Measurements from ENCODE around the gene SHROOM3. TPM values are rescaled to one million over a fixed set of nuclear protein-coding genes. Genes with fewer than 3 reads are reported as not detected.

Gene SHROOM3
- total and polyA plus RNA-seq, 2 donors (not counting 3 experiments of a cell fraction or from before 2014, with no cell fraction given): 2.7 to 6.7 TPM

DNA sequence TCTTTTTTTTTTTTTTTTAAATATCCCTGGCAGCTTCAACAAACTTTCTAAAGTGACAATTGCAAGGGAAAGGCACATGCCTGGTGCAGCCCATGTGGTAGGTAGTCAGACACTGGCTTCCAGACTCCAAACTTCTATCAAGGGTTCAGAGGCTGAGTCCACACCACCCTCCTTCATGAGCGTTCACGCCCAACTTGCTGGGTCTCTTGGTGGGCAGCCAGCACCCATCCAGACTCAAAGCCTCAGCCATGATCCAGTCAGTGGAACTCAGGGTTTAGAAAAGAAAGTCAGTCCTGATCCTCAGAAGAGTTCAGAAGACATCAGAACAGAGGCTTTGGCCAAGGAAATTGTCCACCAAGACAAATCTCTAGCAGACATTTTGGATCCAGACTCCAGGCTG is 321.4 kb downstream of the SHROOM3 start:
- intact Hi-C loops (cut with micrococcal nuclease): no loop called here
- DNase-seq (ENCODE audit: low read depth, low spot score) (no peak), FAIRE-seq (no peak)
- Histone ChIP-seq H3K9me3 (replicated peaks; ENCODE audit: control insufficient read depth, insufficient read depth, low read length) (no peaks in the 10 kb centered on the region), H3K9ac (replicated peaks; ENCODE audit: extremely low read depth, insufficient read depth, low read length) (no peak overlapping the region), H3K79me2 (ENCODE audit: control insufficient read depth, insufficient read depth, low read length) (no peaks in the 10 kb centered on the region), H3K4me2 (ENCODE audit: insufficient read depth, low read length) (no peak overlapping the region), H4K20me1 (replicated peaks; ENCODE audit: control insufficient read depth, extremely low read depth, insufficient read depth, low read length) (no peaks in the 10 kb centered on the region), H2AFZ (ENCODE audit: low read depth, low read length) (no peak overlapping the region), H3K4me1 (ENCODE audit: control insufficient read depth, extremely low read depth, insufficient read depth, low read length) (peaks cover 28% of the 10 kb centered on the region), H3K27me3 (ENCODE audit: control insufficient read depth in 2 of 2, insufficient read depth in 2 of 2, low read length in 2 of 2) (no peaks in the 10 kb centered on the region), H3K9me1 (replicated peaks; ENCODE audit: control insufficient read depth, extremely low read depth, insufficient read depth, low read length) (no peaks in the 10 kb centered on the region), H3K4me3 (replicated peaks in 1 of 3; ENCODE audit: insufficient read depth in 1 of 3, low read depth in 1 of 3, low read length in 3 of 3) (no peak overlapping the region), H3K27ac (ENCODE audit: insufficient read depth, low read depth, low read length) (no peak overlapping the region), H3K36me3 (ENCODE audit: control insufficient read depth in 2 of 2, extremely low read depth in 1 of 2, insufficient read depth in 2 of 2, low read length in 2 of 2) (peaks cover 0 to 2% of the 10 kb centered on the region in 2 experiments)
- TF ChIP-seq POLR2AphosphoS5 (IDR thresholded peaks at IDR 0.05; ENCODE audit: insufficient read depth, low read depth, low read length) (no peak), GATA2 (IDR thresholded peaks at IDR 0.05; ENCODE audit: insufficient read depth, insufficient read length, low read depth, low read length) (no peak), POLR2A (IDR thresholded peaks at IDR 0.05; ENCODE audit: low read depth, low read length) (no peak), FOS (IDR thresholded peaks at IDR 0.05; ENCODE audit: borderline replicate concordance, insufficient read depth, low read length) (no peak), MYC (IDR thresholded peaks at IDR 0.05; ENCODE audit: low read depth, low read length) (no peak), JUN (IDR thresholded peaks at IDR 0.05; ENCODE audit: borderline replicate concordance, insufficient read depth, insufficient read length, low read depth) (no peak), EZH2 (IDR thresholded peaks at IDR 0.05; ENCODE audit: borderline replicate concordance, low read depth, low read length, severe bottlenecking) (no peak)
- TF ChIP-seq, protein P1, sequence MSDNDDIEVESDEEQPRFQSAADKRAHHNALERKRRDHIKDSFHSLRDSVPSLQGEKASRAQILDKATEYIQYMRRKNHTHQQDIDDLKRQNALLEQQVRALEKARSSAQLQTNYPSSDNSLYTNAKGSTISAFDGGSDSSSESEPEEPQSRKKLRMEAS (IDR thresholded peaks at IDR 0.05; ENCODE audit: insufficient read depth, insufficient read length): no peak
- TF ChIP-seq, protein P2, sequence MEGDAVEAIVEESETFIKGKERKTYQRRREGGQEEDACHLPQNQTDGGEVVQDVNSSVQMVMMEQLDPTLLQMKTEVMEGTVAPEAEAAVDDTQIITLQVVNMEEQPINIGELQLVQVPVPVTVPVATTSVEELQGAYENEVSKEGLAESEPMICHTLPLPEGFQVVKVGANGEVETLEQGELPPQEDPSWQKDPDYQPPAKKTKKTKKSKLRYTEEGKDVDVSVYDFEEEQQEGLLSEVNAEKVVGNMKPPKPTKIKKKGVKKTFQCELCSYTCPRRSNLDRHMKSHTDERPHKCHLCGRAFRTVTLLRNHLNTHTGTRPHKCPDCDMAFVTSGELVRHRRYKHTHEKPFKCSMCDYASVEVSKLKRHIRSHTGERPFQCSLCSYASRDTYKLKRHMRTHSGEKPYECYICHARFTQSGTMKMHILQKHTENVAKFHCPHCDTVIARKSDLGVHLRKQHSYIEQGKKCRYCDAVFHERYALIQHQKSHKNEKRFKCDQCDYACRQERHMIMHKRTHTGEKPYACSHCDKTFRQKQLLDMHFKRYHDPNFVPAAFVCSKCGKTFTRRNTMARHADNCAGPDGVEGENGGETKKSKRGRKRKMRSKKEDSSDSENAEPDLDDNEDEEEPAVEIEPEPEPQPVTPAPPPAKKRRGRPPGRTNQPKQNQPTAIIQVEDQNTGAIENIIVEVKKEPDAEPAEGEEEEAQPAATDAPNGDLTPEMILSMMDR (IDR thresholded peaks at IDR 0.05; ENCODE audit: extremely low read depth in 1 of 2, insufficient read depth in 1 of 2, low read depth in 1 of 2, low read length in 2 of 2): no peak
- POLR2A ChIA-PET: no interaction called here
- no TSS peak for BruUV-seq (replicated peaks)
- dilution Hi-C loops (cut with MboI; ENCODE audit: extremely low pct_ligation_motif_present, low sequenced_read_pairs): no loop called here
- CTCF ChIA-PET: interaction anchor here (0.8 to 2.5 kb wide), 3 partner anchors 23 to 448 kb away, joined by 3 to 11 read pairs (median 5); no protein-coding TSS in a partner anchor

Measured in endothelial cell of umbilical vein (primary cell).